Measurements from ENCODE around the gene RBM24.

GRCh38 chr6:17239260-17239659, 41.9 kb upstream of the RBM24 start:
- TF ChIP-seq POLR2A (IDR thresholded peaks at IDR 0.05) (no peak), CTCF (IDR thresholded peaks at IDR 0.05) (no peak), POLR2AphosphoS5 (IDR thresholded peaks at IDR 0.05) (no peak), EP300 (IDR thresholded peaks at IDR 0.05) (no peak)

Data from sigmoid colon (tissue), 4 donors.